Activated effector memory CD4-positive, alpha-beta T cell treated with anti-CD3 and anti-CD28 coated beads, Interleukin-2, amount 50 U/mL, for 16 hours (primary cell): ENCODE measurements around the gene DDX39B.

ENCODE experiments used
- DNase-seq: peaks from one replicate; pipeline ENCODE4 v3.0.0-alpha.2; 2020

Gene DDX39B

GRCh38 chr6:31575335-31575901 lies 33.6 kb upstream of the DDX39B start, which contains the start of gene TNF:
TSS of gene TNF (plus strand) at chr6:31575565. CDS start at chr6:31575742, 177 bp downstream.
- DNase-seq = peak; percentile 95

- peak; percentile 77 for DNase-seq
Observed at GRCh38 chr6:31574106-31575061, 32.6 kb upstream of the DDX39B start.

- peak; percentile 64 for DNase-seq
Observed at GRCh38 chr6:31573239-31574105, 31.7 kb upstream of the DDX39B start.

- DNase-seq = peak; percentile 92
Observed at GRCh38 chr6:31572041-31572911, 30.5 kb upstream of the DDX39B start, which contains the start of gene LTA. TSS of gene LTA (plus strand) at chr6:31572289. CDS start at chr6:31572743, 454 bp downstream.

GRCh38 chr6:31569861-31570536 lies 28.2 kb upstream of the DDX39B start:
- DNase-seq = no peak

- peak; percentile 89 for DNase-seq
Observed at GRCh38 chr6:31568537-31568961, 26.7 kb upstream of the DDX39B start.

- peak; percentile 75 for DNase-seq
Observed at GRCh38 chr6:31567531-31568370, 25.9 kb upstream of the DDX39B start.

- DNase-seq = no peak
Observed at GRCh38 chr6:31560697-31561058, 18.9 kb upstream of the DDX39B start.

- DNase-seq = peak; percentile 82
Observed at GRCh38 chr6:31559958-31560696, 18.3 kb upstream of the DDX39B start.

- DNase-seq = no peak
Observed at GRCh38 chr6:31559606-31559957, 17.8 kb upstream of the DDX39B start.

GRCh38 chr6:31558631-31559500 lies 17.1 kb upstream of the DDX39B start:
- peak; percentile 90 for DNase-seq

- DNase-seq = no peak
Observed at GRCh38 chr6:31558318-31558625, 16.5 kb upstream of the DDX39B start.

GRCh38 chr6:31557443-31558317 lies 15.9 kb upstream of the DDX39B start:
- peak; percentile 62 for DNase-seq

GRCh38 chr6:31556307-31556706 lies 14.5 kb upstream of the DDX39B start:
- DNase-seq = peak; percentile 64

GRCh38 chr6:31551371-31551770 lies 9.6 kb upstream of the DDX39B start:
- peak; percentile 88 for DNase-seq

- no peak for DNase-seq
Observed at GRCh38 chr6:31548544-31548873, 6.7 kb upstream of the DDX39B start.

- DNase-seq = peak; percentile 62
Observed at GRCh38 chr6:31547727-31548543, 6.1 kb upstream of the DDX39B start.
